Right lobe of liver (tissue), 6 donors: Measurements from ENCODE around the gene ADO. TPM values are rescaled to one million over a fixed set of nuclear protein-coding genes. Genes with fewer than 3 reads are reported as not detected.

Experiments used
- ATAC-seq, 4 donors: fragments of 200-7000 bp; cut with Tn5 transposase; one replicate each; pipeline ENCODE4 v1.9.1; 2020; ENCODE audit warnings: mild to moderate bottlenecking in 4 of 4, moderate library complexity in 4 of 4
- DNase-seq, 3 donors: peaks; one replicate each; pipeline ENCODE4 v3.0.0-alpha.2; 2020
- H3K27ac ChIP-seq, 3 donors: fragments of 200-600 bp; one replicate each; pipeline ENCODE4 v1.8.0; 2022
- H3K27me3 ChIP-seq, 2 donors: fragments of 200-600 bp; one replicate each; pipeline ENCODE4 v1.8.0; 2022
- H3K36me3 ChIP-seq, 4 donors: fragments of 200-600 bp; sonication (generic) in 1 of 4; one replicate each; pipeline versions ENCODE4 v1.5.1 to v1.8.0; 2017 to 2022; ENCODE audit warnings: control low read depth in 1 of 4
- H3K4me1 ChIP-seq, 4 donors: fragments of 200-600 bp; sonication (generic) in 1 of 4; one replicate each; pipeline versions ENCODE4 v1.5.1 to v1.8.0; 2017 to 2022; ENCODE audit warnings: control low read depth in 1 of 4
- H3K4me3 ChIP-seq, 3 donors: fragments of 200-600 bp; one replicate each; pipeline ENCODE4 v1.8.0; 2022
- H3K9me3 ChIP-seq, 4 donors: fragments of 200-600 bp; sonication (generic) in 1 of 4; one replicate each; pipeline versions ENCODE4 v1.5.1 to v1.8.0; 2017 to 2022; ENCODE audit warnings: control low read depth in 1 of 4
- POLR2A ChIP-seq: fragments of 450-650 bp; IDR thresholded peaks from one replicate; pipeline ENCODE4 v1.6.1; 2017; ENCODE audit warnings: antibody characterized with exemption, mild to moderate bottlenecking
- WGBS: methylation state at CpG from one replicate; pipeline ENCODE4 v1.1.6; 2018; ENCODE audit warnings: low coverage, low lambda C conversion rate; ENCODE audit not compliant: insufficient coverage; ENCODE audit errors: missing lambda C conversion rate; 5-methylcytosine and 5-hydroxymethylcytosine counted together
- intact Hi-C, 2 donors: fragments of 100-400 bp; cut with DNase I; formaldehyde crosslinking; loops; one replicate each; pipeline versions ENCODE4 v1.11.2 to v1.14.1; 2022
- total RNA-seq, 6 experiments: library from RNA; depleted of rRNA in 2 of 6; stranded (reverse); fragments of >200 nt in 2 of 6; fragmentation: NEBNext Ultra II Directional in 3 of 6; extraction: Animal tissue kit (Norgen Biotek cat#: 25700) in 3 of 6; gene quantifications; one replicate each; pipeline versions ENCODE4 v1.1.0 to v1.2.4, GENCODE V29; 2016 to 2023
- TF ChIP-seq, protein P1 (sequence below), 4 donors: fragments of 200-600 bp in 3 of 4; fragments of 450-650 bp in 1 of 4; IDR thresholded peaks; one replicate each; pipeline versions ENCODE4 v1.5.1 to v1.8.0; 2016 to 2022; ENCODE audit warnings: antibody characterized with exemption in 4 of 4, mild to moderate bottlenecking in 2 of 4
- donor health status: DM: no; HTN: yes; CAD: no.
- donor health status: DM: no; HTN: no; CAD: no.
- donor health status: DM: no; HTN: no; CAD: no.
- donor health status: DM: no; HTN: yes; CAD: no.
- donor health status: DM: no; HTN: yes; CAD: no.

Gene ADO
- total RNA-seq, 6 experiments from 2014 or later, result 4.2 to 8.3 (median 5.5) TPM

DNA sequence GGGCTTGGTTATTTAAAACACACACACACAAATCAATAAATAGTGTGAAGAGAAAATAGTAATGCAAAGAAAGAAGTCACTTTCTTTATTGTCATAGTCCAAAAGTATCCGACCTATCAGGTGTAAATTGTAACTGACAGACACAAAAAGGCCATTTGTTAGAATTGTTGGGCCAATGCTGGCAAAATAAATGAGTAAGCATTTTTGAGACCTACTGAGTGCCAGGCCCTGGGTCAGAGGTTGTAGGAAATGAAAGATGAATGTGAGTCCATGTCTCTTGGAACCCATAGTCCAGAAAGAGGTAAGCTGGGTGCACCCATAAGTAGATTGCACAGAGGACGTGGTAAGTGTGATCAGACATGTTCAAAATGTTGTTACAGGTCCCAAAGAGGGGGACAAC lies 25.1 kb downstream of the ADO start:
- Histone ChIP-seq H3K4me1 (no peaks in the 10 kb centered on the region), H3K9me3 (no peaks in the 10 kb centered on the region), H3K36me3 (no peaks in the 10 kb centered on the region), H3K27me3 (no peaks in the 10 kb centered on the region), H3K4me3 (no peak overlapping the region), H3K27ac (no peak overlapping the region)
- intact Hi-C loops, result no loop called here
- TF ChIP-seq, protein P1, sequence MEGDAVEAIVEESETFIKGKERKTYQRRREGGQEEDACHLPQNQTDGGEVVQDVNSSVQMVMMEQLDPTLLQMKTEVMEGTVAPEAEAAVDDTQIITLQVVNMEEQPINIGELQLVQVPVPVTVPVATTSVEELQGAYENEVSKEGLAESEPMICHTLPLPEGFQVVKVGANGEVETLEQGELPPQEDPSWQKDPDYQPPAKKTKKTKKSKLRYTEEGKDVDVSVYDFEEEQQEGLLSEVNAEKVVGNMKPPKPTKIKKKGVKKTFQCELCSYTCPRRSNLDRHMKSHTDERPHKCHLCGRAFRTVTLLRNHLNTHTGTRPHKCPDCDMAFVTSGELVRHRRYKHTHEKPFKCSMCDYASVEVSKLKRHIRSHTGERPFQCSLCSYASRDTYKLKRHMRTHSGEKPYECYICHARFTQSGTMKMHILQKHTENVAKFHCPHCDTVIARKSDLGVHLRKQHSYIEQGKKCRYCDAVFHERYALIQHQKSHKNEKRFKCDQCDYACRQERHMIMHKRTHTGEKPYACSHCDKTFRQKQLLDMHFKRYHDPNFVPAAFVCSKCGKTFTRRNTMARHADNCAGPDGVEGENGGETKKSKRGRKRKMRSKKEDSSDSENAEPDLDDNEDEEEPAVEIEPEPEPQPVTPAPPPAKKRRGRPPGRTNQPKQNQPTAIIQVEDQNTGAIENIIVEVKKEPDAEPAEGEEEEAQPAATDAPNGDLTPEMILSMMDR (IDR thresholded peaks at IDR 0.05), result no peak
- TF ChIP-seq POLR2A, result no peak
- DNase-seq, result no peak
- WGBS, result 45% methylated on average over 2 of the region's 2 CpGs
- no peak for ATAC-seq

DNA sequence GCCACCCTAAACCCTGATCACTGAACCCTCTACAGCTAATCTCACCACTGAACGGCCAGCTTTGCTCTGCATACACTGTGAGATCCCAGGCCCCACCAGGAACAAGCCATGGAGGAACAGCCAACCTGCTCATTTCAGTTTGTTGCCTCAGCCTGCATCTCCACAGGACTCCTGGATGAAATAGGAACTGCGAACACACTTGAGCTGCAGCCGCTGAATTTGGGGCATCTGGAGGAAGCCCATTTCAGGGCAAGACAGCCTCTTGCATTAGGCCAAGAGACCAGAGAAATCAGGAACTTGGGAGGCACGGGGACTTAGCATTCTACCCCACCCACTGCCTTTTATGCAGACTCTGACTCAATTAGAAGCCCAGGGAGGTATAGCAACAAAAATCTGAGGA lies 26.2 kb downstream of the ADO start:
- 29% methylated on average over 2 of the region's 4 CpGs for WGBS
- H3K27me3 ChIP-seq, result no peaks in the 10 kb centered on the region
- intact Hi-C loops, result no loop called here
- no peak for DNase-seq
- TF ChIP-seq POLR2A, result no peak
- TF ChIP-seq, protein P1 (IDR thresholded peaks at IDR 0.05), result no peak
- H3K4me3 ChIP-seq, result no peak overlapping the region
- H3K9me3 ChIP-seq, result no peaks in the 10 kb centered on the region
- no peaks in the 10 kb centered on the region for H3K36me3 ChIP-seq
- ATAC-seq, result peak in 2 of 4 donors; percentile 25 to 40
- H3K27ac ChIP-seq, result no peak overlapping the region
- no peaks in the 10 kb centered on the region for H3K4me1 ChIP-seq

DNA sequence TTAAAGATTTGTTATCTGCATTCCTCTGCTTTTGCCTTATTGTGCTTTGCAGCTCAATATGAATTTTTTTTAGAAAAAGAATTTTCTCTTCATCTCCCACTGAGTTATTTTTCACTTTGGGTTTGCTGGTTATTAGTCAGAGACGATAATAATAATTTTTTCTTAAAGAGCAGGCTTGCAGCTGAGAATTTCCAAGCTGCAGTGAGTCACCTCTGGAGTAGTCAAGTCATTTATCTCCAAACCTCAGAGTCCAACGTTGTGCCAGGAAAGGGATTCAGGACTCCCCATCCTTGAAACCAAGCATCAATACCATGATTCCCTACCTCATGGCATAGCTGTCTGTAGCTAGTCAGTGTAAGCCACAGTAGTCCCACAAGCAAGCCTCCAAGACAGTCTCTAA lies 26.8 kb downstream of the ADO start:
- Histone ChIP-seq H3K27me3 (no peaks in the 10 kb centered on the region), H3K27ac (no peak overlapping the region), H3K9me3 (no peaks in the 10 kb centered on the region), H3K36me3 (no peaks in the 10 kb centered on the region), H3K4me3 (no peak overlapping the region), H3K4me1 (no peaks in the 10 kb centered on the region)
- ATAC-seq (no peak), DNase-seq (no peak)
- WGBS, result 40% methylated on average over 2 of the region's 2 CpGs
- TF ChIP-seq, protein P1 (IDR thresholded peaks at IDR 0.05), result no peak
- TF ChIP-seq POLR2A, result no peak
- intact Hi-C loops, result no loop called here

DNA sequence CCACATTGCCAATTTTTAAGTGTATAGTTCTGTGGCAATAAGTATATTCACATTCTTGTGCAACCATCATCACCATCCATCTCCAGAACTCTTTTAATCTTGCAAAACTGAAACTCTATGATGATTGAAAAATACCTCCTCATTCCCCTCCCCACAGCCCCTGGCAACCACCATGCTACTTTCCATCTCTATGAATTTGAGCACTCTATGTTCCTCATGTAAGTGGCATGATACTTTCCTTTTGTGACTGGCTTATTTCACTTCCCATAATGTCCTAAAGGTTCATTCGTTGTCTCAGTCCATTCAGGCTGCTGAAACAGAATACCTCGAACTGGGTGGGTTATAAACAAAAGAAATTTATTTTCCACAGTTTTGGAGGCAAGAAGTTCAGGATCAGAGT lies 35.1 kb downstream of the ADO start:
- intact Hi-C loops, result no loop called here
- H3K4me1 ChIP-seq, result no peaks in the 10 kb centered on the region
- H3K9me3 ChIP-seq, result no peaks in the 10 kb centered on the region
- no peak overlapping the region for H3K4me3 ChIP-seq
- ATAC-seq, result no peak
- no peak for TF ChIP-seq POLR2A
- TF ChIP-seq, protein P1 (IDR thresholded peaks at IDR 0.05), result no peak
- H3K27me3 ChIP-seq, result no peaks in the 10 kb centered on the region
- H3K36me3 ChIP-seq, result no peaks in the 10 kb centered on the region
- no peak overlapping the region for H3K27ac ChIP-seq
- no peak for DNase-seq
- WGBS, result 46% methylated on average over 2 of the region's 2 CpGs

DNA sequence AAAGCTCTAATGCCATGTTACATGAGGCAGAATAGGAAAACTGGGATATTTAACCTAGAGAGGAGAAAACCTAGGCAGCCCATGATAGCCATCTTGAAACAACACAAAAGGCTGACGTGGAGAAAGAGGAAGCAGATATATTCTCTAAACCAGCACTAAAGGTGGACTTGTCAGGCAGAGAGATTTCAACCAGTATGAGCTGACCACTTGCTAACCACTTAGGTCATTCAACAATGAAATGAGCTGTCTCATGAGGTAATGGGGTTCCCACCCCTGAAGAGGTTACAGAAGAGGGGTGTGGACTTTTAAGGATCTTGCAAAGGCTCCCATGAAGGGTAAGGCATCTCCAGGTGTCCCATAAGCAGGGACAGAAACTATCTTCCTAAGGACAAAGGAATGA lies 38.5 kb downstream of the ADO start:
- ATAC-seq, result no peak
- no peaks in the 10 kb centered on the region for H3K36me3 ChIP-seq
- H3K4me1 ChIP-seq, result no peaks in the 10 kb centered on the region
- H3K27me3 ChIP-seq, result no peaks in the 10 kb centered on the region
- intact Hi-C loops, result no loop called here
- H3K4me3 ChIP-seq, result no peak overlapping the region
- TF ChIP-seq, protein P1 (IDR thresholded peaks at IDR 0.05), result no peak
- TF ChIP-seq POLR2A, result no peak
- no peaks in the 10 kb centered on the region for H3K9me3 ChIP-seq
- 33% methylated on average over 1 of the region's 1 CpG for WGBS
- no peak overlapping the region for H3K27ac ChIP-seq
- no peak for DNase-seq
